Activated T-cell treated with anti-CD3 and anti-CD28 coated beads for 48 hours (primary cell): ENCODE data around the gene KHSRP.
A peak's percentile ranks its signal among the peaks of the same experiment; 100 is the strongest.
"Not testable (repeated sequence)": the region's sequence is repeated elsewhere in the genome, so short reads cannot be mapped to it uniquely, and the experiment has no call there.

Experiments
- DNase-seq: peaks from one replicate; pipeline ENCODE4 v3.0.0-alpha.2; 2020; ENCODE audit warnings: low read depth

Gene KHSRP

DNA sequence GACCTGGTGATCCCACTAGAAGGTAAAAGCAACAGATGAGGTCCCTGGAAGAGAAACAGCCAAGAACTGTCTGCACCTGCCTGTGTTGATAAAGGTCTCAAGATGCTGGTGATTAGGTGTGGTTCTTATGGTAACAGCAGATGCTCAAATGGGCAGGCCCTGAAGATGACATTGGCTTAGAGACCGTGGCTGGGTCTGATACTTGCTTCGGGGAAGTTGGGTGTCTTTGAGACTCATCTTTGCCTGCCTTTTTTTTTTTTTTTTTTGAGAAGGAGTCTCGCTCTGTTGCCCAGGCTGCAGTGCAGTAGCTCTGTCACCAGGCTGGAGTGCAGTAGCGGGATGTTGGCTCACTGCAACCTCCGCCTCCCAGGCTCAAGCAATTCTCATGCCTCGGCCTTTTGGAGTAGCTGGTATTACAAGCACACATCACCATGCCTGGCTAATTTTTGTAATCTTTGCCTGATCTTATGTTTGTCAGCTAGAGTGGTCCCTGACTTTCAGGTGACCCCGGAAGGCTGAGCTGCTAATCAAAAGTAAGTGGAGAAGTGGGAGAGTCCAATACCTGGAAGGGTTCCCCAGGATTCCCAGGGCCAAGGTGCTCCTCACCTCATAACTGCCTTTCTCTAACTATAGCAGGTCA is 27.1 kb upstream of the KHSRP start:
- no peak for DNase-seq

DNA sequence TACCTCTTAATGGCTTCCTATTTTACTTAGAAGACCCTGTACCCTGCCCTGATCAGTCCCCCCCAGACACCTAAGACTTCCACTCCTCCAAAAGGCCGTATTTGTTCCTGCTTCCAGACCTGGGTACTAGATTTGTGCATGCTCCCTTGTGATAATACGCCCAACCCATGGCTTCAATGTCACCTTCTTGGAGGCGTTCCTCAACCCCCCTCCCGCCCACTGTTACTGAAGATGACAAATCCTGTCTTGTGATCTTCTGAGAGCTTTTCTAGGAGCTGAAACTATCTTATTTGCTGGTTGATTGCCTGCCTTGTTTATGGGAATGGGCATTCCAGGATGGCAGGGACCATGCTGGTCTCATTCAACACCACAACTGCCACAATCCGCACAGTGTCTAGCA is 25.6 kb upstream of the KHSRP start:
- no peak for DNase-seq

DNA sequence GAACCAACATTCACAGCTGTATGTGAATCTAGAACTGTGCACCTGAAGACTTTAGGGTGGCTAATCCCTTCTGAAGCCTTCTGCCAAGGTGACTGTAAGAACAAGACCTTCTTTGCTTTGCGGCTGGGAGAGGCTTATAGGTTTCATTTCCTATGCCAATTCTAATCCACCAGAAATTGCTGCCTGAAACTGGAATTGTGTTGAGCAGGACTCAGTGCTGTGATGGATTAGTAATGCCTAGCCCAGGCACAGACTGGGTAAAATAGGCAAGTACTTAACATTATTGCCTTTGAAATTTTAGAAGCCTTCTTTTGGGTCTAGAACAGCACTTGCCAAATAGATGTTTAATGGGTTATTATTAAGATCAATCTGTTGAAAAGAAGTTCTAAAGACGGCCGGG is 23.4 kb upstream of the KHSRP start:
- DNase-seq = no peak

DNA sequence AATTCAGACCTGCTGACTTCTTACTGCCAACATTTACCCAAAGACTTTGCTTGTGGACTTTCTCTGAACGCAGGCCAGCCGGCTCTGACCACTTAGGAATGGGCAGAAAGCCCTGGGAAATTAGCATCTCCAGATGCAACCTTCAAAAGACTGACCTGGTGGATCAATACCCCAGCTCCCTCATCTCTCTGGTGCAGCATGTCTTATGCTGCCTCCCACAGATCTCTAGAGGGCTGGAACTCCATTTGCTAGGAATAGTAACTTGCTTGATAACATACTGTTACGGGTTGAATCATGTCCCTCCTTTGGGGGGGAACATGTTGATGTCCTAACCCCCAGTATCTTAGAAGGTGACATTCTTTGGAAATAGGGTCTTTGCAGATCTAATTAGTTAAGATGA is 21.8 kb upstream of the KHSRP start:
- DNase-seq = no peak

DNA sequence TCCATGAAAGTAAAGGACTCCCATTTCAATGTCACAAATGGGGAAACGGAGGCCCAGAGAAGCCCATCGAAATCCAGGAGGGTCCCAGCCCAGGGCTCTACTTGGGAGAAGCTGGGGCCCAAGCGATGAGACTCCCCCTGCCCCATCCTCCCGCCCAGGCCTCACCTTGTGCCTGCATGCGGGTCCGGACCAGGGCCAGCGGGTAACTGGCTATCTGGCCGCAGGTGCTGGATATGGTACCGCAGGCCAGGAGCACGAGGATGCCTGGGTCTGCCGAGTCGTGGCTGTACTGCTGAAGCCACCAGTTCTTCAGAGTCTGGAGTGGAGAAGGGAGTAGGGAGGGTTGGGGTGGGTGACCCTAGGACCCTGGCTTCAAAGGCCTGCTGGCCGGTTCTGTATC is 19.4 kb upstream of the KHSRP start:
- DNase-seq = no peak

DNA sequence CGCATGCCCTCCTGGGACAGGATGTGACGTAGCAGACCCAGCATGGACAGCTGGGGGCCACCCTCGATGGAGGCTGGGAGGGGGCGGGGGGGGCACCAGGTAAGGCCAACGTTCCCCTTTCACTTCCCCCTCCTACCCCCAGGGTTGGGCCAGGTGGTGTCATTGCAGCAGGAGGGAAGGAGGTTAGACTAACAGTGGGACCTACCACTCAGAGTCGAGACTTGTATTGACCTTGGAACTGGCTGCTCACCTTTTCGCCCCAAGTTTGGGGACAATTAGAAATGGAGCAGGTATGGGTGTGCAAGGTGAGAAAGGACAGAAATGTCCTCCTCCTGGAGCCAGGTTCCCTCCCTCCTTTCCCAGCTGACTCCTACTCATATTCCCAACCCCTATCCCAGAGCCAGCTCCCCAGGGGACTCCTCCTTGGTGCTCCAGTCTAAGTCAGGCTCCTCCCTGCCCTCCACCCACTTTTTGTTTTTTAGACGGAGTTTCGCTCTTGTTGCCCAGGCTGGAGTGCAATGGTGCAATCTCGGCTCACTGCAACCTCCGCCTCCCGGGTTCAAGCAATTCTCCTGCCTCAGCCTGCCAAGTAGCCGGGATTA is 17.6 kb upstream of the KHSRP start:
- DNase-seq = no peak

DNA sequence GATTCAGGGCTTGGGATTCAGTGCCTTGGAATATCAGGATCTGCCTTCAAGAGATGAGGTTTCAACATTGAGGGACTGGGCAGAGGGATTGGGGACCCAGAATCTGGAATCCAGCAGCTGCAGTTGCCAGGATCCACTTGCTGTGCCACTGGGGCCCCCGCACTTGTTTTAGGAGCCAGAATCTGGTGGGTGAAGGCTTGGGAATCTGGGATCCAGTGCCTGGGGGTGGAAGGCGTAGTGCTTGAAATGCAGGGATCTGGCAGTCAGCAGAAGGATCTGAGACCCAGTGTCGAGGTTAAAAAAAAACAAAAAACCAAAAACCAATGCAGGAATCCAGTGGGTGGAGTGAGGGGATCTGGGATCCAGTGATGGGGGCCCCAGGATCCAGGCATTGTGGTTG is 16.3 kb upstream of the KHSRP start:
- no peak for DNase-seq

DNA sequence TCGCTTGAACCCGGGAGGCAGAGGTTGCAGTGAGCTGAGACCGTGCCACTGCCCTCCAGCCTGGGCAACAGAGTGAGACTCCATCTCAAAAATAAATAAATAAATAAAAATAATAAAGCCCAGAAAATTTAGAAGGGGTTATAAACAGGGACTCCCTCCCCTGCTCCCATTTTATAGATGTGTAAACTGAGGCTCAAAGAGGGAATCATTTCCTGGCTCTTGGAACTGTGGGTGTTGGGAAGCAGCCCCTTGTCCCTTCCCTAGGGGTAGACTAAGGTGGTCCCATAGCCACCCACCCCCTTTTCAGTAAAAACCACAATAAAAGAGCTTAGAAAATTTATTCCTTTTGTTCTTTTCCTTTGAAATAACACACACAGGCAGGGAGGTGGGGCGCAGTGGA is 15.1 kb upstream of the KHSRP start:
- no peak for DNase-seq

DNA sequence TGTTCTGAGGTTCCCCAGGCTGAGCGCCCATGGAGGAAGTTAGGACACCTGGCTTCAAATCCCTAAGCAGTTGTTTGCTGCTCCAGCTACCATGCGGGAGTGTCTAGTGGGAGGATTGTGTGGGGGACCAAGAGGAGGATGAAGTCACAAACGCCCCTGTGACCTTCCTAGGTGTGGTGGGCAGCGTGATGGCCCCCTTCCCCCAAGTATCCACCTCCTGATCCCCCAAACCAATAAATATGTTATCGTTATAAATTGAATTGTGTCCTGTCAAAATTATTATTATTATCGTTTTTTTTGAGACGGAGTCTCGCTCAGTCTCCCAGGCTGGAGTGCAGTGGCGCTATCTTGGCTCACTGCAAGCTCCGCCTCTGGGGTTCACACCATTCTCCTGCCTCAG is 9.1 kb upstream of the KHSRP start, which contains the start of gene SLC25A41:
Gene SLC25A41, minus strand, starts transcription at position 101 of the 400 bp plus-strand sequence. Its CDS starts 70 bp downstream, at position 31.
- DNase-seq = no peak

DNA sequence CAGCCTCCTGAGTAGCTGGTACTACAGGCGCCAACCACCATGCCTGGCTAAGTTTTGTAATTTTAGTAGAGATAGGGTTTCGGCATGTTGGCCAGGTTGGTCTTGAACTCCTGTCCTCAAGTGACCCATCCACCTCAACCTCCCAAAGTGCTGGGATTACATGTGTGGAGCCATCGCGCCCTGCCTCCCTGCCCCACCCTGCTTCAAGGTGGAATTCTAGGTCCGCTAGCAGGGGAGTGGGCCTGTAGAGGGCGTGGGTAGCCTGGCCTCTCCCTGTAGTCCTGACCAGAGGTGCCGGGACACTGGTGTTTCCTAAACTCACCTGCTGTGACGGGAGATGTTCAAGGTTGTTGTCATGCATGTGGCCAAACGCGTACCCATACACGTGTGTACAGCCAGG is 8.6 kb upstream of the KHSRP start:
- DNase-seq = no peak

DNA sequence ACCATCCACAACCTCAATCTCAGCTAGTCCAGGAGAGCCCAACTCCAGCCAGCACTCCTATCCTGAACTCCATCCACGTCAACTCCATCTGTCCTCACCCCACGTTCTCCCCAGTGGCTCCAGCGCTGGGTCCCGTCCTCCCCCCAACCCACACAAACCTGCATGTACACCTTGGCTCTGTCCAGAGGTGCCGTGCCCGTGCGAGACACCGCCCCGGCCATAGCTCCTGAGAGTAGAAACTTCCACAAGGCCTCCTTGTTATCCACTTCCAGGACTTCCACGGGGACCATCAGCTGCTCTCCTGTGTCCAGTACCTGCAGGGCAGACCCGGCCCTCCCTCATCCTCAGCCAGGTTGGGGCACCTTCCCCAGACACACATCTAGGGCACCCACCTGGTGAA is 7.3 kb upstream of the KHSRP start:
- no peak for DNase-seq

DNA sequence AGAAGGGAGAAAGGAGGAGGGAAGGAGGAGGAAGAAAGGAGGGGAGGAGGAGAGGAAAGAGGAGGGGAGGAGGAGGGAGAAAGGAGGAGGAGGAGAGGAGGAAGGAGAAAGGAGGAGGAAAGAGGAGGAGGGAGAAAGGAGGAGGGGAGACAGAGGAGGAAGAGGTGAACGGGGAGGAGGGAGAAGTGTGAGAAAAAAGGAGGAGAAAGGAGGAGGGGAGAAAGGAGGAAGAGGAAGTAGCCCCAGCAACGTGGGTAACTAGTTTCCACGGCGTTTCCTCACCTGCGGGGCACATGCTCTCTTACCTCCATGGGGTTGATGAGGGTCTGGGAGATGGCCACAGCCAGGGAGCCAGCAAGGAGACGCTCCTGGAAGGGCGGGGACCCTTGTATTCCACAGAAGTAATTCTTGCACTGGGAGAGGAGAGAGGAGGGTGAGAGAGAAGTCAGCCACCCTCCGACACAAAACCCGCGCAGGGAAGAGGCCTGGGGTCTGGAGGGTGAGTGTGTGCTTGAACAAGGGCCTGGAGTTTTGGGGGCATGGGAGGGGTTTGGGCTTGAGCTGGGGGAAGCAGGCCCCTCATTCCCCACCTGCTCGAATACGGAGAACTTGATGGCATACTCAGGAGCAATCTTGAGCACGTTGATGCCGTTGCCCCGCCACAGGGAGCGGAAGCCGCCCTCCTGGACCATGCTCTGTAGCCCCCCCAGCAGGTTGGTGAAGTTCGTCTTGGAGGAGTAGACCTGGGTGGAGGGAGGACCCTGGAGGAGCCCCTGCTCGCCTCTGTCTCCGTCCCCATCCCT is 5.0 kb upstream of the KHSRP start:
- DNase-seq = no peak

DNA sequence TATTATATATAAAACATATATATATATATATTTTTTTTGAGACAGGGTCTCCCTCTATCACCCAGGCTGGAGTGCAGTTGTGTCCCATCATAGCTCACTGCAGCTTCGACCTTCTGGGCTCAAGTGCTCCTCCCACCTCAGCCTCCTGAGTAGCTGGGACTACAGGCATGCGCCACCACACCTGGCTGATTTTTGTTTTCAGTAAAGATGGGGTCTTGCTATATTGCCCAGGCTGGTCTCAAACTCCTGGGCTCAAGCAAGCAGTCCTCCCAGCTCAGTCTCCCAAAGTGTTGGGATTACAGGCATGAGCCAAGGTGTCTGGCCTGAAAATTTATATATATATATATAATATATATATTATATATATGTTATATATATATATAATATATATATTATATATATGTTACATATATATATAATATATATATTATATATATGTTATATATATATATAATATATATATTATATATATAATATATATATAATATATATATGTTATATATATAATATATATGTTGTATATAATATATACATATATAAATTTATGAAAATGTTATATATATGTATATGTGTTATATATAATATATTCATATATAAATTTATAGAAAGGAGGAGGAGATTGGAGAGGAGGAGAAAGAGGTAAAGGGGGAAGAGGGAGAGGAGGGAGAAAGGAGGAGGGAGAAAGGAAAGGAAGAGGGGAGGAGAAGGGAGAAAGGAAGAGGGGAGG is 4.2 kb upstream of the KHSRP start:
- DNase-seq = not testable (repeated sequence)

DNA sequence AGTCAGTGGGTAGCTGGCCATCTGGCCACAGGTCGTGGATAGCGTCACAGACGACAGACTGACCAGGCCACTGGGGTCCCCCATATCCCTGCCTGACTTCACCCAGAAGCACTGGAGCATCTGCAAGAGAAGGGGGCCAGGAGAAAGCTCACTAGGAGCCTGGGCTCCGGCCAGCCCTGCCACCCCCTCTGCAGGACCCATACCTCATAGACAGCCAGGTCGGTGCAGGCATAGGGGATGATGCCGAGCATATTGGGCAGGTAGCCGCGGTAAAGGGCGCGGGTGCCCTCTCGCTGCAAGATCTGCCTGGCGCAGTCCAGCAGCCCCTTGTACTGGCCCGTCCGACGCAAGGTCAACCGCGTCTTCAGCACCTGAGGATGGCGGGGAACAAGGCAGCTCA is 2.5 kb upstream of the KHSRP start:
- no peak for DNase-seq

DNA sequence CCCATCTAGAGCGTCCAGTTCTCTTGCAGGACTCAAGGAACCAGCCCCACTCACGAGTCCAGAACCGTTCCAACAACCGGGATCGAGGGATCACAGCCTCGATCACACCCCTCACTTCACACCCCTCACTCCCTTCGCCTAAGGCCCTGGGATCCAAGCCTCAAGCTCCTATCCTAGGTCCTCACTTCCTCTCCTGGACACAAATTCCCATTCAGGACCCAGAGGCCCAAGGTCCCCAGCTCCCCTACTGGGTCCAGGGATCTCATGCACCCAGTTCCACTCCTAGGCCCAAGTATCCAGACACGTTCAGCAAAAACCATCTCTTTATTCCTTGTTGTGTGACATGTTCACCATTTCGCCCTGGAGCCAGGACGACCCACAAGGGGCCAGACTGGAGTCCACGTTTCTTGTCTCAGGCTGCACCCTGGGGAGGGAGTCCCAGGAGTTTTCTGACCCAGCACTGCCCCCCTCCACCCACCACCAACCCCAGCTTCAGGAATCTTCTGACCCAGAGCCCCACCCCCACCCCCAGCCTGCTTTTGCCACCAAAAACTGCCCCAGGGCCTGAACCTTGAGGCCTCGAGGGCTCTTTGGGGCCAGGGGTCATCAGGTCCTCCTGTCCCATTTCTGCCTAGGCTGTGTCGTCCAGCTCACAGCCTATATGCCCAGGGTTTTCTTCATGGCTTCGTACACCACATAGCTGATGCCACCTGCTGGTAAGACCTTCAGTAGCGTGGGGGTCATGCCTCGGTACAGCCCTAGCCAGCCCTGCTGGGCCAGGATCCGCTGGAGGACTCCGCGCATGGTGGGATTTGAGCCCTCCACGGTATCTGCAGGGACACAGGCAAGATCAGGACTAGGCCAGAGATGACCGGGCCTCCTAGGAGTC is 1.4 kb upstream of the KHSRP start:
- DNase-seq = no peak

DNA sequence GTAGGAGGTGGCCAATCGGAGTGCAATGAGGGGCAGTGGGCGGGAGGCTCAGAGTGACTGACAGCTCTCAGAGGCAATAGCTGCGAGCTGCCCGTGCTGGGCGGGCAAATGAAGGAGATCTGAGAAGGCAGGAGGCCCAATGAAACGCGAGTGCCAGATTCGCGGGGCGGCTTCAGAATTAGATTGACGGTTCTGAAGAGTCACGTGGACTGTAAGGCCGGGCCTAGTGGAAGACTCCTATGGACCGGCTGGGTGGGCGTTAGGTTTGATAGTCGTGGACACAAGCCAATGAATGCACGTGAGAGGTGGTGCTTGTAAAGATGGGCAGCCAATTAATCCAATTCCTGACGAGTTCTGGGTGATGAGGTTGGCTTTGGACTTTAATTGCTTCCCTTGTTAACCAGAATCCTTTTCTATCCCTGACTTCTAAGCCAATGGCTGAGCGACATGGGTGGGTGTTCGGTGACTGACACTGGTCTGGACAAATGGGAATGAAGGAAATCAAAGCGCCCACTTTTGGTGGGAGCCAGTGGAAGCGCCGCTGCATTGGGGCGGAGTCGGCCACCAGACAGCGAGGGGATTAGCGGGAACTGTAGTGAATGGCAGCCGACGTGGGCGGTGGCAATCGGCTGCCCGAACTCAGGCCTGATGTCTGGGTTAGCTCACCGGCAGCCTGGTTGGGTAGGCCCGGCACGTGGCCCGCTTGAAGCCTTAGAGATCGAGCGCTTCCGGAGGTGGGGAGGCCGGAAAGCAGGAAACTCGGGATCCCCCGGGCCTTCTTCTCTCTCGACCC is 524 bp upstream of the KHSRP start:
- DNase-seq = peak; percentile 98

DNA sequence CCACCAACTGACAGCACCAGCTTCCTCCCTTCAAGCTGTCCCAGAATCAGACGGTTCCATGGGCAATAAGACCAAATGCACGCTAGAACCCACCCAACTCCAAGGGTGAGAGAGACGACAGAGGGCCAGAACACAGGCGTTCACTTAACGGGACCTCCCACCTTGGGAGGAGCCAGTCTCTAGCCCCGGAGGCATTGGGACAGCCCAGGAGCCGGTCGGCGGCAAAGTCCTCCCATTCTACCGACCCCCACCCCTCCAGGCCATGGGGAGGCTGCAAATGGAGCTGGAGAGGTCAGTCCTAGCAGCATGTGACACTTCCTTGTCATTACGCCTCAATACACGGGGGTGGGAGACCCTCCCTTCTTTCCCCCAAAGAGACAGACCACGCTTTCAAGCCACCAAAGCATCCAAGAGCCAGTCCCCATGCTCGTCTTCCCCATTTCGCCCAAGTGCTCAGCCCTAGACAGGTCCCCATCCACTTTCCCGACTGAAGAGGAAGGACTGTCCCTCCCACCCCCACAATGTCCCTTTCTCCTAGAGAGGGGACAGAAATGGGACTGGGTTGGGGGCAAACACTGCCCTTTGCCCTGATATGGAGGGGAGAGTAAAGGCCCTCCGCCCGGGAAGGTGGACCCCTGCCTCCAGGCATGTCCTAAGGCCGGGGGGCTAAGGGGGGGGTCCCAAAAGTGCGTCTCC is 964 bp downstream of the KHSRP start:
- DNase-seq = peak; percentile 34

DNA sequence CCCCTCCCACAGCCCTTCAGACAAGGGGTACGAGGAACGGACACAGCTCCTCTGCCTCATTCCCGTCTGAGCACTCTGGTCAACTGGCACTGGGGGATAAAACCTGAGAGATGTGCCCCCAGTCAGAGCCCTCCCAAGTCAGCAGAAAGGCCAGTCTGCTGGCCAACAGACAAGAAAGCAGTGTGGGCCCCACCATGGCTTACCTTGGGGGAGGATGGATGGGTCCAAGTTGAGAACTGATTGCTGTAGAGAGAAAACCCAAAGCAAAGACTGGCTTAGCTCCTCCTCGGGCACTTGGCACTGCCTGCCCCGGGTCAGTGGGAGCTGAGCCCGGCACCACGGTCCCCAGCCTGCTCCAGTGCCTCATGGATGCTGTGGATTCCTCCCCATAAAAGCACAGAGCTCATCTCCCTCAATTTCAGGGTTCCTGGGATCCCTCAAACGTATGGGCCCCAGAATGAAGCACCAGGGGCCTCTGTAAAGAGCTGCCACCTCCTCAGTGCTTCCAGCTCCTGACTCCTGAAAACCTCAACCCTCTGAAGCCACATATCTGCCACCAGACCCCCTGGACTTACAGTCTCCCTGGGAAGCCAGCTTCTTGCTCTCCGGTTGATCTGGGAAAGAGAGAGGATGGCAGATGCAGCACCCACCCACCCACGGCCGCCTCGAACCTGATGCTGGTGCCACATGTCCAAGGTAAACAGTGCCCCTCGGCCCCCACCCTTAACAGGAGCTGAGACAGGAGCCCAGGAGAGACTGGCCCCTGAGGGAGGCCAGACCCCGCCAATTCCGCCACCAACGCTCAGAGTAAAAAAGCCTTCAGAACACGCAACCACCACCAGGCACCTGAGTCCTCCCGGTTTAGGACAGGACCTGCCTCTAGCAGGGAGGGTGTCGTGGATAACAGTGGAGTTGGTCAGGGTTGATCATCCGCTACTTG is 3.3 kb downstream of the KHSRP start:
- no peak for DNase-seq

DNA sequence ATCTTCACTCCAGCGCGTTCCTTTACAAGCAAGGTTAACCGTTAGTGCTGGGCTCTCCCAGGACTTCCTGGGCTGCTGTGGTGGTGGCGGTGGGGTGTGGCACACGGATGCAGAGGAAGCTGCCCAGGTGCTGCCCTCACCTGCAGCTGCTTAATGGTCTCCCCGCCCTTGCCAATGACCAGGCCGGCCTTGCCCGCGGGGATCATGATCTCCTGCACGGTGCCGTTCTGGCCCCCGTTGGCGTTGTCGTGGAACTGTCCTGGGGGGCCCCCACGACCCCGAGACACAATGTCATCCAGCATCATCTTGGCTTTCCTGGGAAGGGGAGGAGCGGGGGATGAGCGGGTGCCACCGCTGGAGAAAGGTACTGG is 6.1 kb downstream of the KHSRP start:
- DNase-seq = no peak
